ENCODE data around the gene RHBDL1.
A peak's percentile ranks its signal among the peaks of the same experiment; 100 is the strongest.

Gene RHBDL1

DNA sequence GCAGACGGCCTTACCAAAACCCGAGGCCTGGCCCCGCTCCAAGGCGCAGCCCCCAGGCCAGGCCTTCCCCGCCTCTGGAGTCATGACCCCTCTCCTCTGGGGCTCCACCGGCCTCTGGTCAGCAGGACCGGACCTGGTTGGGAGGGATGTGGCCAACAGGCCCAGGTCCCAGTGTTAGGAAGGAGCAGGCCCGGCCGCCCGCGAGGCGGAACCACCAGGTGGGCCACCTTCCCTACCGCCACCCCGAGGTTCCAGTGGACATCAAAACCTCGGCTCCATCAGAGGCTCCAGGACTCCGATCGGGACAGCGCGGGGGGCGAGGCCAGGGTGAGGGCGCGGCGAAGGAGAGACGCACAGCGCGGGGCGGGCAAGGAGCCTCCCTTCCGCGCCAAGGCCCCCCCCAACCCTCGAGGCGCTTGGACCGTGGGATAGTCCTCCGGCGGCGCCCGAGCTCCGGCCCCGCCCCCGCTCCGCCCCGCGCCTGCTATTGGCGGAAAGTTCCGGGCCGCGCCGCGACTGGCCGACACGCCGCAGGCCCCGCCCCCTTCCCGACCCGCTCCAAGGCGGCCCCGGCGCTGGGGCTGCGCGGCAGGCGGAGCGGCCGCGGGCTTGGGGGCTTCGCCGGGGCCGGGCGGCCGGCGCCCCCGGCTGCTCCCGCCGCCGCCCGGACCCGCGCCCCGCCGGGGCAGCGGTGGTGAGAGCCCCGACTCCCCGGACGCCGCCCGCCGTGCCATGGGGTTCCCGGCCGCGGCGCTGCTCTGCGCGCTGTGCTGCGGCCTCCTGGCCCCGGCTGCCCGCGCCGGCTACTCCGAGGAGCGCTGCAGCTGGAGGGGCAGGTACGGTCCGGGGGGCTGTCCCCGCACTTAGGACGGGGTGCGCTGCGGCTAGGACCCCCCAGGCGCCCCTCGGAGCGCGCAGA, 39.3 kb downstream of the RHBDL1 start, which contains the start of gene METRN:
Gene METRN, plus strand, starts transcription at position 561 of the 919 bp plus-strand sequence. Its CDS starts 172 bp downstream, at position 733.
- DNase-seq (ENCODE audit: low read depth), result peak; percentile 88
- TF ChIP-seq CTCF (conservative IDR thresholded peaks at IDR 0.05; ENCODE audit: low read depth, low read length), result no peak
- H3K4me3 ChIP-seq (ENCODE audit: low read depth, low read length), result peak within 1 kb of the TSS; percentile 63

DNA sequence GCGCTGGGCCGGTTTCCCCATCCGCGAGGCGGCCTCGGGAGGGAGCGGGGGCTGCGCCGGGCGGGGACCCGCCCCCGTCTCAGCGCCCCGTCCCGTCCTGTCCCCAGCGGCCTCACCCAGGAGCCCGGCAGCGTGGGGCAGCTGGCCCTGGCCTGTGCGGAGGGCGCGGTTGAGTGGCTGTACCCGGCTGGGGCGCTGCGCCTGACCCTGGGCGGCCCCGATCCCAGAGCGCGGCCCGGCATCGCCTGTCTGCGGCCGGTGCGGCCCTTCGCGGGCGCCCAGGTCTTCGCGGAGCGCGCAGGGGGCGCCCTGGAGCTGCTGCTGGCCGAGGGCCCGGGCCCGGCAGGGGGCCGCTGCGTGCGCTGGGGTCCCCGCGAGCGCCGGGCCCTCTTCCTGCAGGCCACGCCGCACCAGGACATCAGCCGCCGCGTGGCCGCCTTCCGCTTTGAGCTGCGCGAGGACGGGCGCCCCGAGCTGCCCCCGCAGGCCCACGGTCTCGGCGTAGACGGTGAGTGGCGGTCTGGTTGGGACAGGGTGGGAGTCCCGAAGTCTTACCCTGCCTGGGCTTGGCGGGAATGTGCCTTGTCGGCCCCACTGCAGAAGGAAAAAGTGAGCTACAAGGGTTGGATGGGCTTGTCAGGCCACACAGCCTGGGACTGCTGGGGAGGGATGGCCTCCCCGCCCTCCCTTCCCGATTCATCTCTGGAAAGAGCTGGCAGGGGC, 40.2 kb downstream of the RHBDL1 start:
- no peak for TF ChIP-seq CTCF (conservative IDR thresholded peaks at IDR 0.05; ENCODE audit: low read depth, low read length)
- peak; percentile 39 for DNase-seq (ENCODE audit: low read depth)
- peak overlapping the region; percentile 63 for H3K4me3 ChIP-seq (ENCODE audit: low read depth, low read length)

GRCh38 chr16:716200-716568, 40.7 kb downstream of the RHBDL1 start:
- peak overlapping the region; percentile 63 for H3K4me3 ChIP-seq (ENCODE audit: low read depth, low read length)
- no peak for TF ChIP-seq CTCF (conservative IDR thresholded peaks at IDR 0.05; ENCODE audit: low read depth, low read length)
- peak; percentile 68 for DNase-seq (ENCODE audit: low read depth)

- no peak for TF ChIP-seq CTCF (conservative IDR thresholded peaks at IDR 0.05; ENCODE audit: low read depth, low read length)
- no peak for DNase-seq (ENCODE audit: low read depth)
- H3K4me3 ChIP-seq (ENCODE audit: low read depth, low read length), result no peak overlapping the region
These were observed 41.4 kb downstream of the RHBDL1 start for GRCh38 chr16:716768-717325.

DNA sequence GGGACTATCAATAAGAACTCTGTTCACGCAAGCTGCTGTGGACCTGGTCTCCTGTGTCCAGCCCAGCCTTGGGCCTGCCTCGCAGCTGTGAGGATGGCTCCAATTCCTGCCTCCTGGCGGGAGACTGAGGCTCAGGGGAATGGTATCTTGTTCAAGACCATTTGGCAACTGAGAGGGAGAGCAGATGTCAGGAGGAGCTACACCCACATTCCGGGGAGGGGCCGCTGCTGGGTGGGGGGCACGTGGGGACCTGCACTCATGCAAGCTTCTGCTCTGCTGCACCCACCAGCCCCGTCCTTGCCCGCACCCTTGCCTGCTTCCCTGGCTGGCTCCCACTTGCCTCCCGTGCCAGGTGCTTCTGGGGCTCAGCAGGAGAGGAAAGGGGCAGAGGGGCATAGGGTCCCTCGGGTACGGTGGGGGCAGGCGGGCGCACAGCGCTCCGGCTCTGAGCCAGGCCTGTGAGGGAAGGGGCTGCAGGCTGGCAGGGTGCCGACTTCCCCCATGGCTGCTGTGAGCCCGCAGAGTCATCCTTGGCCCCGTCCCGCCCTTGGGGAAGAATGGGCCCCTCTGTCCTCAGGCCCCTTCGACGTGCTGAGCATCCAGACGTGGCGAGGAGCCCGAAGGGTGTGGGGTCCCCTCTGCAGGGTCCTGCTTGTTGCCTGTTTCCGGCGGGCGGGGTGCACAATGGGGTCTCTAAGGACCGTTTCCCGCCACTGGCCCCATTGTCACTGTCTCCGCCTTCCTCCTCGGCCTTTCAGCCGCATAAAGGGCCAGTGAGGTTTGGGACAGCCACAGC, 42.2 kb downstream of the RHBDL1 start:
- no peak for TF ChIP-seq CTCF (conservative IDR thresholded peaks at IDR 0.05; ENCODE audit: low read depth, low read length)
- DNase-seq (ENCODE audit: low read depth), result no peak
- H3K4me3 ChIP-seq (ENCODE audit: low read depth, low read length), result no peak overlapping the region

- TF ChIP-seq CTCF (conservative IDR thresholded peaks at IDR 0.05; ENCODE audit: low read depth, low read length), result no peak
- no peak overlapping the region for H3K4me3 ChIP-seq (ENCODE audit: low read depth, low read length)
- no peak for DNase-seq (ENCODE audit: low read depth)
These were observed 42.9 kb downstream of the RHBDL1 start for GRCh38 chr16:718389-718788.
